Mesodermal cell (in vitro differentiated cells): Measurements from ENCODE around the gene SDK1.

Source experiments
- H3K27ac ChIP-seq: 2 replicates; pipeline ENCODE4 v1.7.0; 2013; ENCODE audit warnings: mild to moderate bottlenecking, low read depth, low read length, moderate library complexity; ENCODE audit not compliant: severe bottlenecking
- H3K36me3 ChIP-seq: 2 replicates; pipeline ENCODE4 v1.7.1; 2013; ENCODE audit warnings: mild to moderate bottlenecking, low read length, moderate library complexity; ENCODE audit not compliant: control insufficient read depth, insufficient read depth
- H3K4me1 ChIP-seq: one replicate; pipeline ENCODE4 v1.7.1; 2013; ENCODE audit warnings: mild to moderate bottlenecking, low read length; ENCODE audit not compliant: insufficient read depth, control insufficient read depth, poor library complexity, severe bottlenecking
- H3K4me3 ChIP-seq: 2 replicates; pipeline ENCODE4 v1.7.0; 2013; ENCODE audit warnings: low read length, control low read depth, mild to moderate bottlenecking; ENCODE audit not compliant: insufficient read depth, poor library complexity, severe bottlenecking; ENCODE audit errors: extremely low read depth
- H3K9me3 ChIP-seq: 2 replicates; pipeline ENCODE4 v1.7.1; 2013; ENCODE audit warnings: mild to moderate bottlenecking, low read length, moderate library complexity; ENCODE audit not compliant: control insufficient read depth
- WGBS, 2 experiments: methylation state at CpG; one replicate each; pipeline ENCODE4 v1.1.5; 2013; ENCODE audit warnings: missing lambda C conversion rate in 2 of 2; ENCODE audit not compliant: insufficient coverage in 2 of 2; 5-methylcytosine and 5-hydroxymethylcytosine counted together

Gene SDK1

DNA sequence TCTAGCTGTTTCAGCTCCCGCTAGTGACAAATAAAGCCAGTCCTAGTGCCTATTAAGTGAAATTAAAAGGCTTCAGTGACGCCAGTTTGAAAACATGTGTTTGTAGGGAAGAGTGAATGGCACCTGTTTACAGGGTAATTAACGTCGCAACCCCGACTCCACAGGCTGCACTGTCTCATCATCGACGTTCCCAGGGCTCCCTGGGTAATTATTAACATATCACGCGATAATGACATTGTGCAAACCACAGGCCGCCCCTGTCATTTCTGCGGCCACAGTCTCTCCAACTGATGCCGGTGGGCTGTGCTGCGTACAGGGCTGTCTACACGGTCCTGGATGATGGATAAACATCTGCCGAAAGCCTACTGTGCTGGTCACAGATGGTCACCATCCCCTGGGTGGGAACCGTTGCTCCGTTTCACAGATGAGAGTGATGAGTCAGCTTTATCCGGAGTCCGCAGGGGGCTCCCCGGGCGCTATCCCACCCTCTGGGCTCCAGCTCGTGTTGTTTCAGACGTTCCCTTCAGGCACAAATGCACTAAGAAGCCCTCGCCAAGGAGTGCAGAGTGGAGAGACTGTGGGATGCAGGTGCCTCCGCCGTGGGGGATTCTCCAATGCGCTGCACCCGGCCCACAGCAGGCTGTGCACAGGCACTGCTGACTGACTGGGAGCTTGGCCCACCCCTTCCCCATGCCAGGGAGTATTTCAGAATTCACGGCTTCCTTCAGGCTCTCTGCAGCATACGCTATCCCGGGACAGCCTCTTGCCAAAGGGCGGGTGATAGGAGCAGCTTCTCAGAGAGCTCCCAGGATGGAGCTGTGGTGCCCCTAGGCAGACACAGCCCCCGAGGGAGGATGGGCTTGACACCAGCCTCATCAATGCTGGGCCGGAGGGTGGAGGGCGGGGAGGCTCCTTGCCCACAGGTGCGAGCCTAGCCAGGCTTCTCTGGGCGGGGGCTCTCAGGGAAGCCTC lies 889.2 kb downstream of the SDK1 start:
- no peak overlapping the region for H3K27ac ChIP-seq

DNA sequence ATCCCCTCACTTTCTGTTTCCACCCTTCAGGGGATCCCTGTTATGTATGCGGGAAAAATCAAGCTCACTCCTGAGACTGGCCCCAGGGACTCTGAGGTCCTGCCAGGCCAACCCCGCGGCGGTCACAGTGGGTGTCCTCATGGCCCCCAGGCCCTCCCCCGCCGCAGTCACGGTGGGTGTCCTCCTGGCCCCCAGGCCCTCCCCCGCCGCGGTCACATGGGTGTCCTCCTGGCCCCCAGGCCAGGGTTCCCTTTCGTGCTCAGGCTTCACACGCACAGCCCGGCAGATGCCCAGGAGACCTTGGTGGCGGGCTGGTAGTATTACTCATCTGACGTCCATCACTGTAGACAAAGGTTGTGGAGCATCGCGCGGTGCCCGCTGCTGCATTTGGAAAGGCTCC lies 890.0 kb downstream of the SDK1 start:
- no peaks in the 10 kb centered on the region for H3K36me3 ChIP-seq
- H3K27ac ChIP-seq, result no peak overlapping the region
- 90 to 91% methylated on average over 16 to 17 of the region's 19 CpGs for WGBS, 2 experiments
- no peaks in the 10 kb centered on the region for H3K4me1 ChIP-seq
- H3K9me3 ChIP-seq, result no peaks in the 10 kb centered on the region
- no peak overlapping the region for H3K4me3 ChIP-seq

More for the DNA sequence above, 889.2 kb downstream of the SDK1 start:
- Histone ChIP-seq H3K9me3 (no peaks in the 10 kb centered on the region), H3K4me3 (no peak overlapping the region), H3K4me1 (peaks cover 4% of the 10 kb centered on the region), H3K36me3 (no peaks in the 10 kb centered on the region)
- 87 to 88% methylated on average over 28 to 36 of the region's 37 CpGs for WGBS, 2 experiments

DNA sequence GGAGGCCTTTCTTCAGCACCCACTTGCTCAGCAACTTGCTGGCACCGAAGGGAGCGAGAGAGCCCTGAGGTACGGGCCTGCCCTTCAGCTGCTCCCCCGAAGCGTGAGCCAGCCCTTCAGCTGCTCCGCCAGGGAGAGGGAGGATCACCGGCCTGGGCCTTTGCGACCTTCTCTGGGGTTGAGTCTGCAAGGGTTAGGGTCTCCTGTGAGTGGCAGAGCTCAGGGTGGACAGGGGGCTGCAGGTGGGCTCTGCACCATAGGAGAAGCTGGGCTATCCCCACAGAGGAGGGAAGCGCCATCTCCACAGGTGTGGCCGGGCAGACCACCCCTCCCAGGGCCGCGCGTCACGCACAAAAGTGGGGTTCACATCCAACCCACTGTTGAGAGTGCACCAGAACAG lies 890.5 kb downstream of the SDK1 start:
- Histone ChIP-seq H3K27ac (no peak overlapping the region), H3K4me3 (no peak overlapping the region), H3K9me3 (no peaks in the 10 kb centered on the region), H3K4me1 (no peaks in the 10 kb centered on the region), H3K36me3 (no peaks in the 10 kb centered on the region)
- 92 to 95% methylated on average over 10 to 14 of the region's 14 CpGs for WGBS, 2 experiments

DNA sequence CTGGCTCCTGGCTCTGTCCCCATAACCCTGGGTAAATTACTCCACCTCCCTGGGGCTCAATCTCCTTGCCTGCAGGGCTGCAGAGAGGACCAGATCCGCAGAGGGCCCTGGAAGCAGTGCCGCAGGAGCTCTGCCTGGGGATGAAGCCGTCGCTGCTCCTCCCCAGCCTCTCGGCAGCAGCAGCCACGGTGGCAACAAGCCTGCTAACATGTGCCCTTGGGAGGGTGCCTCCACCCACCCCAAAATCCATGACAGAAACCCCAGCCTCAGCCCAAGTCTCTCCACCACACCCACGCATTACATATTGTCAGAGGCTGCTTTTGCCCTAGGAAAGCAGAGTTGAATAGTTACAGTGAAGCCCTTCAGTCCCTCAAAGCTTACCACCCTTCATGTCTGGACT lies 894.6 kb downstream of the SDK1 start:
- no peaks in the 10 kb centered on the region for H3K4me1 ChIP-seq
- no peak overlapping the region for H3K4me3 ChIP-seq
- WGBS, 2 experiments, result 81 to 91% methylated on average over 5 to 6 of the region's 7 CpGs
- H3K36me3 ChIP-seq, result no peaks in the 10 kb centered on the region
- H3K9me3 ChIP-seq, result no peaks in the 10 kb centered on the region
- no peak overlapping the region for H3K27ac ChIP-seq

DNA sequence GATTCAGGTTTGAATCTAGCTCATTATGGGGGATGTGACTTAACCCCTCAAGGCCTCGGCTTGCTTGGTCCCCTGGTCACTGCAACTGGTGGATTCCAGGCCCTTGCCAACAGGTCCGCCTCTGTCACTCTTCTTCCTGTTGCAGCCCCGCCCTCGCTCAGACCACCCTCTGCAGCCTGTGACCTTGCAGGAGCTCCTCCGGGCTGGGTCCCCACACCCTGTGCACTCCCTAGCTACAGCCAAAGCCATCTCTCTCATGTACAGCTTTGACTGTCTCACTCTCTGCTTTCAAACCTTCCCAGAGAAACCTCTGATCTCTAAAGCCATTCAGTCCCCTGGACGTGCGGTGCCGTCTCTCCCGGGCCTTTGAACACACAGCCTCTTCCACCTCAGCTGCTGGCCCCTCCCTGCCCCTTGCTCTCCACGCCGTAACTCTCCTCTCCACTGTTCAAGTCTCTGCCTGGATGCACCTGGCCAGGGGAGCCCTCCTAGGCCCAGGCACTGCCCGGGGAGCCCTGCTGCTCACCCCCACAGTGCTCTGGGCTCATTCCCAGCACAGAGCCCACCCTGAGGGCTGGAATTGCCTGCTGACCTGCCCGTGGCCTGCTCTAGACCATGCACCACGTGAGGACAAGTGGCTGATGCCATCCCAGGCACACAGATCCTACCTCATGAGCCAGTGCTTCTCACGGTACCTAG lies 895.2 kb downstream of the SDK1 start:
- Histone ChIP-seq H3K4me1 (no peaks in the 10 kb centered on the region), H3K27ac (no peak overlapping the region), H3K4me3 (no peak overlapping the region), H3K36me3 (no peaks in the 10 kb centered on the region), H3K9me3 (no peaks in the 10 kb centered on the region)
- WGBS, 2 experiments, result 79 to 85% methylated on average over 14 to 15 of the region's 15 CpGs

DNA sequence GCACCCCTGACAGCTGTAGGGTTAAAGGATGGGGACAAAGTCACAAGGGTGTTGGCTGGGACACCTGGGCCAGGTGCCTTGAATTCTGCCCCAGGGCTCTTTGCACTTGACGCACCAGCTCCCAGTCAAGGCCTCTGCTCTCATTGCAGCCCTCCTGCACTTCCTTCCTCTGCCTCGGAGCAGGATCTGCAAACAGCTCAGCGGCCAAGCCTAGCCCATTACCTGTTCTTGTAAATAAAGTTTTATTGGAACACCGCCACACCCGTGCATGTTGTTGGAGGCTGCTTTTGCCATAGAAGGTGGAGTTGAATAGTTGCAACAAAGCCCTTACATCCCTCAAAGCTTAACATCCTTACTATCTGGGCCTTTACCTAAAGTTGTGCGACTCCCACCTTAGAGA lies 897.2 kb downstream of the SDK1 start:
- no peaks in the 10 kb centered on the region for H3K9me3 ChIP-seq
- no peak overlapping the region for H3K27ac ChIP-seq
- H3K4me1 ChIP-seq, result no peaks in the 10 kb centered on the region
- 94 to 100% methylated on average over 2 of the region's 6 CpGs for WGBS, 2 experiments
- no peaks in the 10 kb centered on the region for H3K36me3 ChIP-seq
- H3K4me3 ChIP-seq, result no peak overlapping the region

DNA sequence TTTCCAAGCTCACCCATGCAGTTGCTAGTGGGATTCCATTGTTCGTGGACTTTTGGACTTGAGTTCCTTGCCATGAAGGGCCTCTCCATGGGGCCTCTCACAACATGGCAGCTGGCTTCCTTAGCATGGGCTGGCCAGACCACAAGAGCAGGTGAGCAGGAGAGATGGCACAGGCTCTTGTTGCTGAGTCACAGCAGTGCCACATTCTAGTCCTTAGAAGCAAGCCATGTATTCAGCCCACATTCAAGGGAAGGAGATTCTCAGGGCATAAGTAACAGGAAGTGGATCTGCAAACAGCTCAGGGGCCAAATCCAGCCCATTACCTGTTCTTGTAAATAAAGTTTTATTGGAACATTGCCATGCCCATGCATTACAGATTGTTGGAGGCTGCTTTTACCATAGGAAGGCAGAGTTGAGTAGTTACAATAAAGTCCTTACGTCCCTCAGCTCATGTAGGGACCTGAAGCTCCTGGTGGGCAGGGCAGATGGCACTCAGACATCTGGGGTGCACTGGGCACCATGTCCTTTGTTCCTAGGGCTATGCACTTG lies 899.6 kb downstream of the SDK1 start:
- no peak overlapping the region for H3K4me3 ChIP-seq
- H3K9me3 ChIP-seq, result no peaks in the 10 kb centered on the region
- no peak overlapping the region for H3K27ac ChIP-seq
- H3K36me3 ChIP-seq, result no peaks in the 10 kb centered on the region
- WGBS, 2 experiments, result 95 to 96% methylated on average over 2 of the region's 2 CpGs
- H3K4me1 ChIP-seq, result no peaks in the 10 kb centered on the region

DNA sequence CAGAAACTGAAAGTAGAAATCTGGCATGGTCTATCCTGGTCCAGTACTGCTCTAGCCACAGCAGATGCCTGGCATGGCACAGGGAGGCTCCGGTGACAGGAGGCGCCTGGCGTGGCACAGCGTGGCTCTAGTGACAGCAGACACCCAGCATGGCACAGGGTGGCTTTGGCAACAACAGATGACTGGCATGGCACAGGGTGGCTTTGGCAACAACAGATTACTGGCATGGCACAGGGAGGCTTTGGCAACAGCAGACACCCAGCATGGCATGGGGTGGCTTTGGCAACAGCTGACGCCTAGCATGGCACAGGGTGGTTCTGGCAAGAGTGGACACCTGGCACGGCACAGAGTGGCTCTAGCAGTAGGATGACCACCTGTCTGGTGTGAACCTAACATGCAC lies 900.5 kb downstream of the SDK1 start:
- H3K9me3 ChIP-seq, result no peaks in the 10 kb centered on the region
- 83 to 89% methylated on average over 5 to 6 of the region's 6 CpGs for WGBS, 2 experiments
- H3K27ac ChIP-seq, result no peak overlapping the region
- no peaks in the 10 kb centered on the region for H3K4me1 ChIP-seq
- no peaks in the 10 kb centered on the region for H3K36me3 ChIP-seq
- no peak overlapping the region for H3K4me3 ChIP-seq

DNA sequence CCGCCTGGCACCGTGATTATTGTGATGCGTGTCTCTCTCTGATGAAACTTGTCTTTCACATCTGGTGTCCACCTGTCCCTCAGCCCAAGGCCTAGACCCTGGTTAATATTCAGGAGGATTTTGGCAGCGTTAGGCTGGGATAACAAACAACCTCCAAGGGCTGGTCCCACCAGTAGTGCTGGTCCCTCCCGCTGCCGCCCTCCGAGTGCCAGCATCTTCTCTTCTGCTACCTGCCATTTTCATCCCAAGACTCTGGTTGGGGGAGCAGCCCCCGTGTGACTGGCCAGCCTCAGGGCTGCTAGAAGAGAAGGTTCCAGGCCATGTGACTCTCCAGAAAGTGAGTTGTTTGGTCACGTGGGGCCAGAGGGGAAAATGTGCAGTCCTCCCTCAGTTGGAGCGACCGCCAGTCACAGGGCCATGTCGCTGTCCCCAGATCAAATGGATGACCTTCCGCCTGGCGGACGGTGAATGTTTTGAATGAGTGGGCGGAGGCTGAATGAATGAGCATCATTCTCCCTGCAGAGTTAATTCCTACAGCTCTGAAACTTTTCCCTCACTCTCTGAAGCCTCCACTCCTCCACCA lies 901.2 kb downstream of the SDK1 start:
- Histone ChIP-seq H3K27ac (no peak overlapping the region), H3K9me3 (no peaks in the 10 kb centered on the region), H3K4me3 (no peak overlapping the region), H3K36me3 (no peaks in the 10 kb centered on the region), H3K4me1 (no peaks in the 10 kb centered on the region)
- 88 to 90% methylated on average over 13 to 15 of the region's 16 CpGs for WGBS, 2 experiments

DNA sequence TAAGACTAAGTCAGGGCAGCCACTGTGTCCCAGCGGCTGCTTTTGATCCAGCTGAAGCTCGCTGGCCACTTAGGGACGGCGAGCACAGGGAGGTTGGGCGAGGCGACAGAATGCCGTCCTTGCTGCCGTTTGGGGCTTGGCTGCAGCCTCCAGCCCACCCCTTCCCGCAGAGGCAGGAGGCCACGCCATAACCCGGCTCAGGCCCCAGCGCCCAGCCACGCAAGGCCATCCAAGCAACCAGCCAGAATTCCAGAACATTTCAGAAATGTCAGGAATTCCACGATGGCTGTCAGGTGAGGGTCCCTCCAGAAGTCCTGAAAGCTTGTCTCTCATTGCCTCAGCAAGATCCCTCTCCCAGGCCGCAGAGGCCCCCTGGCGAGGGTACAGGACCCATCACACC lies 901.9 kb downstream of the SDK1 start:
- 76 to 78% methylated on average over 12 to 16 of the region's 16 CpGs for WGBS, 2 experiments
- Histone ChIP-seq H3K27ac (no peak overlapping the region), H3K9me3 (no peaks in the 10 kb centered on the region), H3K4me3 (no peak overlapping the region), H3K36me3 (no peaks in the 10 kb centered on the region), H3K4me1 (no peaks in the 10 kb centered on the region)
